DND-41 (cell line): ENCODE data around the gene PHLDB2.

Experiments used
- ATAC-seq: fragments of 200-7000 bp; cut with Tn5 transposase; 3 replicates; pipeline ENCODE4 v1.9.1; 2021; ENCODE audit warnings: low read depth; ENCODE audit not compliant: insufficient read depth
- DNase-seq: peaks from one replicate; pipeline ENCODE4 v3.0.0-alpha.2; 2020
- H2AFZ ChIP-seq: 2 replicates; pipeline ENCODE4 v1.6.0; 2012; ENCODE audit warnings: low read depth, low read length
- H3K27ac ChIP-seq: 2 replicates; pipeline ENCODE4 v1.5.1; 2012; ENCODE audit warnings: low read length, inconsistent platforms
- H3K27me3 ChIP-seq: fragments of 200-600 bp; sonication (generic); 2 replicates; pipeline ENCODE4 v1.6.0; 2012; ENCODE audit warnings: low read length, mild to moderate bottlenecking, inconsistent platforms; ENCODE audit not compliant: insufficient read depth, poor library complexity
- H3K36me3 ChIP-seq: 2 replicates; pipeline ENCODE4 v1.5.1; 2012; ENCODE audit warnings: low read length, inconsistent platforms; ENCODE audit not compliant: insufficient read depth
- H3K4me1 ChIP-seq: 2 replicates; pipeline ENCODE4 v1.5.1; 2012; ENCODE audit warnings: mild to moderate bottlenecking, low read length; ENCODE audit not compliant: insufficient read depth
- H3K4me2 ChIP-seq: 2 replicates; pipeline ENCODE4 v1.6.0; 2012; ENCODE audit warnings: mild to moderate bottlenecking, moderate library complexity, low read length, inconsistent platforms; ENCODE audit not compliant: insufficient read depth
- H3K4me3 ChIP-seq, 2 experiments: fragments of 200-600 bp in 1 of 2; shearing (Covaris generic) in 1 of 2; 2 replicates each; pipeline ENCODE4 v1.5.1; 2012 to 2016; ENCODE audit warnings: inconsistent platforms in 2 of 2, low read length in 2 of 2, mild to moderate bottlenecking in 2 of 2, low read depth in 1 of 2, moderate library complexity in 1 of 2
- H3K79me2 ChIP-seq: 2 replicates; pipeline ENCODE4 v1.6.0; 2012; ENCODE audit warnings: low read length, inconsistent platforms; ENCODE audit not compliant: insufficient read depth
- H3K9ac ChIP-seq: 2 replicates; pipeline ENCODE4 v1.6.0; 2012; ENCODE audit warnings: low read depth, mild to moderate bottlenecking, inconsistent platforms, low read length, moderate library complexity
- H3K9me3 ChIP-seq: 2 replicates; pipeline ENCODE4 v1.5.1; 2012; ENCODE audit warnings: low read length, moderate library complexity, mild to moderate bottlenecking, inconsistent platforms; ENCODE audit not compliant: insufficient read depth, severe bottlenecking
- H4K20me1 ChIP-seq: 2 replicates; pipeline ENCODE4 v1.6.0; 2012; ENCODE audit warnings: low read length; ENCODE audit not compliant: insufficient read depth
- CTCF ChIP-seq: IDR thresholded peaks from 2 replicates; pipeline ENCODE4 v1.5.1; 2012; ENCODE audit warnings: borderline replicate concordance, low read length, moderate library complexity, mild to moderate bottlenecking; ENCODE audit not compliant: poor library complexity, severe bottlenecking; ENCODE audit errors: extremely low read depth
- EZH2 ChIP-seq: IDR thresholded peaks from 3 replicates; pipeline ENCODE4 v1.6.1; 2012; ENCODE audit warnings: borderline replicate concordance, low read depth, mild to moderate bottlenecking, moderate library complexity, low read length, inconsistent platforms; ENCODE audit not compliant: severe bottlenecking

The PHLDB2 gene

GRCh38 chr3:111819927-111820326 is 39.1 kb upstream of the PHLDB2 start:
- H3K79me2 ChIP-seq = no peaks in the 10 kb centered on the region
- H3K9ac ChIP-seq = no peak overlapping the region
- H2AFZ ChIP-seq = no peak overlapping the region
- H3K4me2 ChIP-seq = no peak overlapping the region
- H4K20me1 ChIP-seq = no peaks in the 10 kb centered on the region
- H3K27ac ChIP-seq = no peak overlapping the region
- DNase-seq (no peak), ATAC-seq (no peak)
- H3K36me3 ChIP-seq = no peaks in the 10 kb centered on the region
- no peaks in the 10 kb centered on the region for H3K27me3 ChIP-seq
- H3K4me3 ChIP-seq = no peak overlapping the region
- H3K4me1 ChIP-seq = no peaks in the 10 kb centered on the region
- peaks cover 2% of the 10 kb centered on the region for H3K9me3 ChIP-seq
- TF ChIP-seq CTCF = no peak
- TF ChIP-seq EZH2 = no peak

- Histone ChIP-seq H3K27me3 (no peaks in the 10 kb centered on the region), H3K36me3 (no peaks in the 10 kb centered on the region), H3K27ac (no peak overlapping the region), H2AFZ (no peak overlapping the region), H3K4me1 (no peaks in the 10 kb centered on the region), H3K9ac (no peak overlapping the region), H3K4me3 (no peak overlapping the region), H3K4me2 (no peak overlapping the region), H3K79me2 (no peaks in the 10 kb centered on the region), H4K20me1 (no peaks in the 10 kb centered on the region), H3K9me3 (peaks cover 2% of the 10 kb centered on the region)
- ATAC-seq (no peak), DNase-seq (no peak)
- TF ChIP-seq CTCF = no peak
- no peak for TF ChIP-seq EZH2
Measured at GRCh38 chr3:111820651-111821050, 38.4 kb upstream of the PHLDB2 start.

- Histone ChIP-seq H3K9me3 (no peaks in the 10 kb centered on the region), H4K20me1 (no peaks in the 10 kb centered on the region), H3K4me2 (no peak overlapping the region), H3K36me3 (no peaks in the 10 kb centered on the region), H3K4me3 (no peak overlapping the region), H3K27ac (no peak overlapping the region), H2AFZ (no peak overlapping the region), H3K9ac (no peak overlapping the region), H3K79me2 (no peaks in the 10 kb centered on the region), H3K27me3 (no peaks in the 10 kb centered on the region), H3K4me1 (no peaks in the 10 kb centered on the region)
- ATAC-seq = no peak
- TF ChIP-seq EZH2 (no peak), CTCF (no peak)
- no peak for DNase-seq
Measured at GRCh38 chr3:111821891-111822290, 37.2 kb upstream of the PHLDB2 start.

GRCh38 chr3:111822804-111823203 is 36.3 kb upstream of the PHLDB2 start:
- no peak overlapping the region for H3K4me3 ChIP-seq
- no peaks in the 10 kb centered on the region for H3K27me3 ChIP-seq
- TF ChIP-seq CTCF (no peak), EZH2 (no peak)
- H3K4me1 ChIP-seq = no peaks in the 10 kb centered on the region
- no peaks in the 10 kb centered on the region for H3K9me3 ChIP-seq
- ATAC-seq = no peak
- no peak for DNase-seq
- no peak overlapping the region for H2AFZ ChIP-seq
- H3K4me2 ChIP-seq = no peak overlapping the region
- no peaks in the 10 kb centered on the region for H4K20me1 ChIP-seq
- H3K36me3 ChIP-seq = no peaks in the 10 kb centered on the region
- no peak overlapping the region for H3K27ac ChIP-seq
- no peak overlapping the region for H3K9ac ChIP-seq
- H3K79me2 ChIP-seq = no peaks in the 10 kb centered on the region
